Measurements from ENCODE around the gene LSM12.

The LSM12 gene

GRCh38 chr17:43987131-43988021 lies 79.1 kb downstream of the LSM12 start:
- DNase-seq (ENCODE audit: low read depth, low spot score): no peak

GRCh38 chr17:43986225-43986981 lies 80.1 kb downstream of the LSM12 start:
- no peak for DNase-seq (ENCODE audit: low read depth, low spot score)

DNA sequence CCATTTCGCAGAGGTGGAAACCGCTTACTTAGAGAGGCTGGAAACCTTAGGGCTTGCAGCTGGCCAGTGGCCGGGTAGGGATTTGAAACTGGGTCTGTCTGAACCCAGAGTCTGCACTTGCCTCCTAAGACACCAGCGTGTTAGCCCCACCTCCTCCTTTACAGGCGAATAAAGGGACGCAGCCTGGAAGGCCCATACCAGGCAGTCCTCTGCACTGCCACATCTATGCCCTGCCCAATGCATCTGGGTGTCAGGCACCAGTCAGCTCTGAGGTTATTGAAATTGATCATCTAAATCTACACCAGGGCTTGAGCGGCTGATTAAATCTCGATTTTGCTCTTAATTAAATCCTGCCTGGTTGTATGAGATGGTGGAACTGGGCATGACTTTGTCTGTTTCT lies 82.0 kb downstream of the LSM12 start:
- no peak for DNase-seq (ENCODE audit: low read depth, low spot score)

Measured in iPS DF 19.7 (cell line).